ENCODE measurements around the gene SEMA4D.

- TF ChIP-seq, protein P1, sequence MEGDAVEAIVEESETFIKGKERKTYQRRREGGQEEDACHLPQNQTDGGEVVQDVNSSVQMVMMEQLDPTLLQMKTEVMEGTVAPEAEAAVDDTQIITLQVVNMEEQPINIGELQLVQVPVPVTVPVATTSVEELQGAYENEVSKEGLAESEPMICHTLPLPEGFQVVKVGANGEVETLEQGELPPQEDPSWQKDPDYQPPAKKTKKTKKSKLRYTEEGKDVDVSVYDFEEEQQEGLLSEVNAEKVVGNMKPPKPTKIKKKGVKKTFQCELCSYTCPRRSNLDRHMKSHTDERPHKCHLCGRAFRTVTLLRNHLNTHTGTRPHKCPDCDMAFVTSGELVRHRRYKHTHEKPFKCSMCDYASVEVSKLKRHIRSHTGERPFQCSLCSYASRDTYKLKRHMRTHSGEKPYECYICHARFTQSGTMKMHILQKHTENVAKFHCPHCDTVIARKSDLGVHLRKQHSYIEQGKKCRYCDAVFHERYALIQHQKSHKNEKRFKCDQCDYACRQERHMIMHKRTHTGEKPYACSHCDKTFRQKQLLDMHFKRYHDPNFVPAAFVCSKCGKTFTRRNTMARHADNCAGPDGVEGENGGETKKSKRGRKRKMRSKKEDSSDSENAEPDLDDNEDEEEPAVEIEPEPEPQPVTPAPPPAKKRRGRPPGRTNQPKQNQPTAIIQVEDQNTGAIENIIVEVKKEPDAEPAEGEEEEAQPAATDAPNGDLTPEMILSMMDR (IDR thresholded peaks at IDR 0.05; ENCODE audit: low read depth, low read length): no peak
- no peak for TF ChIP-seq EZH2phosphoT487 (IDR thresholded peaks at IDR 0.05; ENCODE audit: low read depth)
Observed at GRCh38 chr9:89538871-89539270, 41.0 kb upstream of the SEMA4D start.
